HepG2 (cell line): ENCODE results near the gene THADA. TPM values are rescaled to one million over a fixed set of nuclear protein-coding genes. Genes with fewer than 3 reads are reported as not detected.

Experiments
- FOXK1 ChIP-seq: sonication (generic); formaldehyde crosslinking; IDR thresholded peaks from 2 replicates; pipeline ENCODE4 v1.4.0; 2020; ENCODE audit warnings: low read depth, missing genetic modification reagents, borderline replicate concordance
- MTA1 ChIP-seq: sonication (generic); formaldehyde crosslinking; IDR thresholded peaks from 2 replicates; pipeline ENCODE4 v1.4.0; 2020; ENCODE audit warnings: missing genetic modification reagents, mild to moderate bottlenecking, borderline replicate concordance
- POLR2G ChIP-seq: fragments of 200-400 bp; formaldehyde crosslinking; IDR thresholded peaks from 2 replicates; pipeline ENCODE4 v1.6.1; 2018; ENCODE audit warnings: mild to moderate bottlenecking, low read depth, low read length, moderate library complexity
- STAG1 ChIP-seq: sonication (generic); formaldehyde crosslinking; IDR thresholded peaks from 2 replicates; pipeline ENCODE4 v1.4.0; 2020; ENCODE audit warnings: missing genetic modification reagents
- ZNF34 ChIP-seq: sonication (generic); formaldehyde crosslinking; IDR thresholded peaks from 2 replicates; pipeline ENCODE4 v1.4.0; 2020; ENCODE audit warnings: mild to moderate bottlenecking, missing genetic modification reagents, borderline replicate concordance
- ZNF567 ChIP-seq: sonication (generic); formaldehyde crosslinking; IDR thresholded peaks from 2 replicates; pipeline ENCODE4 v1.8.1; 2023; ENCODE audit warnings: mild to moderate bottlenecking, missing genetic modification reagents, borderline replicate concordance
- ZNF607 ChIP-seq: sonication (generic); formaldehyde crosslinking; IDR thresholded peaks from 2 replicates; pipeline ENCODE4 v1.5.1; 2020; ENCODE audit warnings: missing genetic modification reagents, mild to moderate bottlenecking, borderline replicate concordance
- ZNF773 ChIP-seq: sonication (generic); formaldehyde crosslinking; IDR thresholded peaks from 2 replicates; pipeline ENCODE4 v1.4.0; 2020; ENCODE audit warnings: missing genetic modification reagents, borderline replicate concordance
- polyA plus RNA-seq, 8 experiments: library from polyadenylated mRNA; depleted of rRNA in 3 of 8; stranded (reverse) in 7 of 8; unstranded in 1 of 8; fragments of >200 nt; fragmentation: Illumina TruSeq in 4 of 8; extraction: Trizol in 4 of 8; gene quantifications; 2 replicates each; pipeline versions ENCODE4 v1.2.1 to v1.2.3, GENCODE V29; 2011 to 2016; ENCODE audit warnings: low read depth in 4 of 8, missing spikeins in 1 of 8, mixed read lengths in 1 of 8; ENCODE audit not compliant: insufficient read depth in 1 of 8
- total RNA-seq, 5 experiments: library from RNA; depleted of rRNA; stranded (reverse); fragments of >200 nt; fragmentation: Illumina TruSeq; extraction: Trizol; gene quantifications; 2 replicates each; pipeline ENCODE4 v1.2.3, GENCODE V29; 2016; ENCODE audit warnings: low read depth in 1 of 5
- TF ChIP-seq, protein P1 (sequence below): sonication (generic); formaldehyde crosslinking; IDR thresholded peaks from 2 replicates; pipeline ENCODE4 v1.9.0; 2021; ENCODE audit warnings: mild to moderate bottlenecking, missing genetic modification reagents
- TF ChIP-seq, protein P2 (sequence below), 2 experiments: sonication (generic) in 1 of 2; formaldehyde crosslinking in 1 of 2; IDR thresholded peaks; 2 replicates each; pipeline versions ENCODE4 v1.6.1 to v1.9.0; 2014 to 2022; ENCODE audit warnings: antibody characterized with exemption in 1 of 2, borderline replicate concordance in 1 of 2, inconsistent platforms in 1 of 2, low read depth in 1 of 2, missing genetic modification reagents in 1 of 2
- TF ChIP-seq, protein P3 (sequence below): sonication (generic); formaldehyde crosslinking; IDR thresholded peaks from 2 replicates; pipeline ENCODE4 v1.5.0; 2020; ENCODE audit warnings: missing genetic modification reagents

THADA gene
- total and polyA plus RNA-seq, 2 of the 13 experiments (the other 11 are each of a cell fraction or from before 2014, with no cell fraction given), result 12.7 to 21.7 TPM

DNA sequence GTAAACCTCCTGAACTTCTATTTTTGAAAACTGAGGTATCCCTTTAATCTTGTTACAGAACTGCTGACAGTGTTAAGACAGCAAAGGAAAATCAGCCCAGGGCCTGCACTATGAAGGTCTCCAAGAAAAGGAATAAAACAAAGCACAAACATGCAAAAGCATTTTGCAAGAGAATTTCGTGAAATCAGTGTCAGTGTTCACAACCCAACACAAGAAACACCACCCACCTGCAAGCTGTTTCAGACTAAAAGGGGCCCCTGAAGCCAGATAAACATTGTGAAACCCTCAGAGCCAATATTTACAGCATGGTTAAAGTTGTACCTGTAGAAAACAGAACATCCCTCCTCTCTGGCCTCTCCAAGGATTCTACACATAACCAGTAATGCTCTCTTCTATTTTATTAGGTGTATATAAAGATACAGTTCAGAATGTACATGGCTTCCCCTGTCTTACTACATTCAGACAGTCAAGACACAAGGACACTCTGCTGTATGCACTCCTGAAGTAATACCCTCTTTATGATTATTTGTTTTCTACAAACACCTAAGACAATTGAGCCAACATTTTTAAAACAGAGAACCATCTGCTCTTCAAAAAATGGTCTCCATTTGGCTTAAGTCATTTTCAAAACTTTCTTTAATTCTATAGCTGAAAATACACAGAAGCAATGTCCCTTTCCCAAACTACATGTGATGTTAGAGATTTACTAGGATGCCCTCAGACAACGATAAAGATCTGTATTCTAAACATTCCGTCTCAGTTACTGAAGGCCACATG is 219.9 kb downstream of the THADA start (continued):
- TF ChIP-seq ZNF34 (peak; percentile 86; the same call in 1 of the 2 replicates), FOXK1 (CRISPR knock-in tag) (peak; percentile 99), STAG1 (CRISPR knock-in tag) (peak; percentile 57), MTA1 (CRISPR knock-in tag) (no peak; the same call in 1 of the 2 replicates), ZNF607 (no peak), POLR2G (0 out of 2 replicates have a peak, but pooled peaks have one; percentile 25), ZNF773 (CRISPR knock-in tag) (no peak), ZNF567 (CRISPR knock-in tag) (no peak; the same call in 1 of the 2 replicates)
- TF ChIP-seq, protein P1, sequence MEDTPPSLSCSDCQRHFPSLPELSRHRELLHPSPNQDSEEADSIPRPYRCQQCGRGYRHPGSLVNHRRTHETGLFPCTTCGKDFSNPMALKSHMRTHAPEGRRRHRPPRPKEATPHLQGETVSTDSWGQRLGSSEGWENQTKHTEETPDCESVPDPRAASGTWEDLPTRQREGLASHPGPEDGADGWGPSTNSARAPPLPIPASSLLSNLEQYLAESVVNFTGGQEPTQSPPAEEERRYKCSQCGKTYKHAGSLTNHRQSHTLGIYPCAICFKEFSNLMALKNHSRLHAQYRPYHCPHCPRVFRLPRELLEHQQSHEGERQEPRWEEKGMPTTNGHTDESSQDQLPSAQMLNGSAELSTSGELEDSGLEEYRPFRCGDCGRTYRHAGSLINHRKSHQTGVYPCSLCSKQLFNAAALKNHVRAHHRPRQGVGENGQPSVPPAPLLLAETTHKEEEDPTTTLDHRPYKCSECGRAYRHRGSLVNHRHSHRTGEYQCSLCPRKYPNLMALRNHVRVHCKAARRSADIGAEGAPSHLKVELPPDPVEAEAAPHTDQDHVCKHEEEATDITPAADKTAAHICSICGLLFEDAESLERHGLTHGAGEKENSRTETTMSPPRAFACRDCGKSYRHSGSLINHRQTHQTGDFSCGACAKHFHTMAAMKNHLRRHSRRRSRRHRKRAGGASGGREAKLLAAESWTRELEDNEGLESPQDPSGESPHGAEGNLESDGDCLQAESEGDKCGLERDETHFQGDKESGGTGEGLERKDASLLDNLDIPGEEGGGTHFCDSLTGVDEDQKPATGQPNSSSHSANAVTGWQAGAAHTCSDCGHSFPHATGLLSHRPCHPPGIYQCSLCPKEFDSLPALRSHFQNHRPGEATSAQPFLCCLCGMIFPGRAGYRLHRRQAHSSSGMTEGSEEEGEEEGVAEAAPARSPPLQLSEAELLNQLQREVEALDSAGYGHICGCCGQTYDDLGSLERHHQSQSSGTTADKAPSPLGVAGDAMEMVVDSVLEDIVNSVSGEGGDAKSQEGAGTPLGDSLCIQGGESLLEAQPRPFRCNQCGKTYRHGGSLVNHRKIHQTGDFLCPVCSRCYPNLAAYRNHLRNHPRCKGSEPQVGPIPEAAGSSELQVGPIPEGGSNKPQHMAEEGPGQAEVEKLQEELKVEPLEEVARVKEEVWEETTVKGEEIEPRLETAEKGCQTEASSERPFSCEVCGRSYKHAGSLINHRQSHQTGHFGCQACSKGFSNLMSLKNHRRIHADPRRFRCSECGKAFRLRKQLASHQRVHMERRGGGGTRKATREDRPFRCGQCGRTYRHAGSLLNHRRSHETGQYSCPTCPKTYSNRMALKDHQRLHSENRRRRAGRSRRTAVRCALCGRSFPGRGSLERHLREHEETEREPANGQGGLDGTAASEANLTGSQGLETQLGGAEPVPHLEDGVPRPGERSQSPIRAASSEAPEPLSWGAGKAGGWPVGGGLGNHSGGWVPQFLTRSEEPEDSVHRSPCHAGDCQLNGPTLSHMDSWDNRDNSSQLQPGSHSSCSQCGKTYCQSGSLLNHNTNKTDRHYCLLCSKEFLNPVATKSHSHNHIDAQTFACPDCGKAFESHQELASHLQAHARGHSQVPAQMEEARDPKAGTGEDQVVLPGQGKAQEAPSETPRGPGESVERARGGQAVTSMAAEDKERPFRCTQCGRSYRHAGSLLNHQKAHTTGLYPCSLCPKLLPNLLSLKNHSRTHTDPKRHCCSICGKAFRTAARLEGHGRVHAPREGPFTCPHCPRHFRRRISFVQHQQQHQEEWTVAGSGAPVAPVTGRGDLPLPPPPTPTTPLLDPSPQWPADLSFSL (CRISPR knock-in tag), result peak; percentile 84
- TF ChIP-seq, protein P2, sequence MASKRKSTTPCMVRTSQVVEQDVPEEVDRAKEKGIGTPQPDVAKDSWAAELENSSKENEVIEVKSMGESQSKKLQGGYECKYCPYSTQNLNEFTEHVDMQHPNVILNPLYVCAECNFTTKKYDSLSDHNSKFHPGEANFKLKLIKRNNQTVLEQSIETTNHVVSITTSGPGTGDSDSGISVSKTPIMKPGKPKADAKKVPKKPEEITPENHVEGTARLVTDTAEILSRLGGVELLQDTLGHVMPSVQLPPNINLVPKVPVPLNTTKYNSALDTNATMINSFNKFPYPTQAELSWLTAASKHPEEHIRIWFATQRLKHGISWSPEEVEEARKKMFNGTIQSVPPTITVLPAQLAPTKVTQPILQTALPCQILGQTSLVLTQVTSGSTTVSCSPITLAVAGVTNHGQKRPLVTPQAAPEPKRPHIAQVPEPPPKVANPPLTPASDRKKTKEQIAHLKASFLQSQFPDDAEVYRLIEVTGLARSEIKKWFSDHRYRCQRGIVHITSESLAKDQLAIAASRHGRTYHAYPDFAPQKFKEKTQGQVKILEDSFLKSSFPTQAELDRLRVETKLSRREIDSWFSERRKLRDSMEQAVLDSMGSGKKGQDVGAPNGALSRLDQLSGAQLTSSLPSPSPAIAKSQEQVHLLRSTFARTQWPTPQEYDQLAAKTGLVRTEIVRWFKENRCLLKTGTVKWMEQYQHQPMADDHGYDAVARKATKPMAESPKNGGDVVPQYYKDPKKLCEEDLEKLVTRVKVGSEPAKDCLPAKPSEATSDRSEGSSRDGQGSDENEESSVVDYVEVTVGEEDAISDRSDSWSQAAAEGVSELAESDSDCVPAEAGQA (IDR thresholded peaks at IDR 0.05; ENCODE audit: low read depth), result no peak
- TF ChIP-seq, protein P2 (CRISPR knock-in tag; IDR thresholded peaks at IDR 0.05; ENCODE audit: borderline replicate concordance), result no peak
- TF ChIP-seq, protein P3, sequence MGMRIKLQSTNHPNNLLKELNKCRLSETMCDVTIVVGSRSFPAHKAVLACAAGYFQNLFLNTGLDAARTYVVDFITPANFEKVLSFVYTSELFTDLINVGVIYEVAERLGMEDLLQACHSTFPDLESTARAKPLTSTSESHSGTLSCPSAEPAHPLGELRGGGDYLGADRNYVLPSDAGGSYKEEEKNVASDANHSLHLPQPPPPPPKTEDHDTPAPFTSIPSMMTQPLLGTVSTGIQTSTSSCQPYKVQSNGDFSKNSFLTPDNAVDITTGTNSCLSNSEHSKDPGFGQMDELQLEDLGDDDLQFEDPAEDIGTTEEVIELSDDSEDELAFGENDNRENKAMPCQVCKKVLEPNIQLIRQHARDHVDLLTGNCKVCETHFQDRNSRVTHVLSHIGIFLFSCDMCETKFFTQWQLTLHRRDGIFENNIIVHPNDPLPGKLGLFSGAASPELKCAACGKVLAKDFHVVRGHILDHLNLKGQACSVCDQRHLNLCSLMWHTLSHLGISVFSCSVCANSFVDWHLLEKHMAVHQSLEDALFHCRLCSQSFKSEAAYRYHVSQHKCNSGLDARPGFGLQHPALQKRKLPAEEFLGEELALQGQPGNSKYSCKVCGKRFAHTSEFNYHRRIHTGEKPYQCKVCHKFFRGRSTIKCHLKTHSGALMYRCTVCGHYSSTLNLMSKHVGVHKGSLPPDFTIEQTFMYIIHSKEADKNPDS (CRISPR knock-in tag), result 0 out of 2 replicates have a peak, but pooled peaks have one; percentile 61
